Stimulated activated CD4-positive, alpha-beta T cell treated with anti-CD3 and anti-CD28 coated beads, Interleukin-15, amount 100 ng/mL, for 1 hour (primary cell): Measurements from ENCODE around the gene GNL3.
A peak's percentile ranks its signal among the peaks of the same experiment; 100 is the strongest.
"Not testable (repeated sequence)": the region's sequence is repeated elsewhere in the genome, so short reads cannot be mapped to it uniquely, and the experiment has no call there.

Experiments used
- DNase-seq, 2 donors: peaks; one replicate each; pipeline ENCODE4 v3.0.0-alpha.2; 2020; ENCODE audit warnings: low read depth in 1 of 2, low spot score in 1 of 2

The GNL3 gene

GRCh38 chr3:52685709-52686691, at the start of gene GNL3, which contains the start of gene PBRM1:
Gene GNL3, plus strand, starts transcription at chr3:52686032. Its CDS starts 61 bp downstream, at chr3:52686093.
Gene PBRM1, minus strand, starts transcription at chr3:52685913.
- DNase-seq, result peak; percentile 85 to 89

GRCh38 chr3:52636673-52637072, 49.2 kb upstream of the GNL3 start:
- DNase-seq, result no peak

DNA sequence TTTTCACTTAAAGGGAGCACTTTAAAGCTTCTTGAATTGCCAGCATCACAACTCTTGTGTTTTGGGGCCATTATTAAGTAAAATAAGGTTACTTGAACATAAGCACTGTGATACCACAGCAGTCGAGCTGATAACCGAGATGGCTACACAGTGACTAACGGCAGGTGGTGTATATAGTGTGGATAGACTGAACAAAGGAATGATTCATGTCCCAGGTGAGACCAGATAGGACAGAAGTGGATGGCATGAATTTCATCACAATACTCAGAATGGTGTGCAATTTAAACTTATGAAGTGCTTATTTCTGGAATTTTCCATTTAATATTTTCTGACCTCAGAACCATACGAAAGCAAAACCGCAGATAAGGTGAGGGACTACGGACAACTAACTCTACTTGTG, 40.3 kb upstream of the GNL3 start:
- DNase-seq, result no peak

- no peak for DNase-seq
Observed at GRCh38 chr3:52649461-52650210, 36.2 kb upstream of the GNL3 start.

DNA sequence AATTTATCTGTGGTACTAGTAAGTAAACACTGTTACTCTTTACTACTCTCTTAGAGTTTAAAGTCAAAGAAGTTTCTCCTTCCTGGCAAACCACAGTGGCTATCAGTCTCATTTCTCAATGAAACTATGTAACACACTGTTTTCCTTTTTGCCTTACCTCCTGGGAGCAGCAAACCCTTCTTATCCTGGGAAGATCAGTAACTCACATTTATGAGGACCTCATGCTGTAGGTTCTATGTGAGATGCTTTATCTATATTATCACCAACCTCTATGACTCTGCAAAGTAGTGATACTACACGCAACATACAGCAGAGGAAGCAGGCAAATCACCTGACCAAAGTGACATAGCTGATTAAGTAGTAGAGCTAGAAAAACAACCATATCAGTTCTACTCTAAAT, 35.4 kb upstream of the GNL3 start:
- no peak for DNase-seq

DNA sequence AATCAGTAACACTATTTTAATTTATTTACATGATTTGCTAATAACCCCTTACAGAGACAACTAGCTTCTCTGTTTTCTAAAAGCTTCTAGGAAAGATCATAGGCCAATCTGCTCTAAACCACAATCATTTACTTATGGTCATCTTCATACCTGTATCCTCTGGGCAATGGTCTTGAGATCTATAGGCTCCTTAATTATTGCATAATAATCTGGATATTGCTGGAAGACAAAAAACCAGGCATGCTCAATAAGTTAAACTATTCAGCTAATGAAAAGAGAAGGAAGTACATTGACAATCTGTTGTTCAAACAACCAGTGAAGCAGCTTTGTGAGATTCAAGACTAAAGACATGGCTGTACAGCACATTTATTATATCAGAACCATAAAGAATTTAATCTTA, 34.2 kb upstream of the GNL3 start:
- DNase-seq, result no peak

- DNase-seq, result no peak
Observed at GRCh38 chr3:52655895-52656294, 29.9 kb upstream of the GNL3 start.

- DNase-seq, result no peak
Observed at GRCh38 chr3:52660046-52660445, 25.8 kb upstream of the GNL3 start.

DNA sequence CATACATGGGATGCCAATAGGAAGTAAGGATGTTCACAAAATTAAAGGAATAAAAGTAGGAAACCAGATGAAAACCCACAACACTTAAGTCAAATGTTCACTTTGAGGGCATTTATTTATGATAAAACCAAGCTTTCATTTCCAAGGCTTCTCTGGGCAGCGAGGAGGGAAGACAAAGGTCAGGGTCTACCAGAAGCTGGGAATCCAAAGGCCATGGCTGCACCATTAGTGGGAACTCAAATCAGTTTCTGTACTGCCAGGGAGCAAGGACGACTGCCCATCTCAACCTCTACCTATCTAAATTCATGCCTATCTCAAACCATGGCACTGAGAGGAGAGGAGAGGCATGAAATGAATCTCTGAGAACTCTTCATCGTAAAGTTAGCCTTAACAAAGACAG, 22.7 kb upstream of the GNL3 start:
- no peak for DNase-seq

DNA sequence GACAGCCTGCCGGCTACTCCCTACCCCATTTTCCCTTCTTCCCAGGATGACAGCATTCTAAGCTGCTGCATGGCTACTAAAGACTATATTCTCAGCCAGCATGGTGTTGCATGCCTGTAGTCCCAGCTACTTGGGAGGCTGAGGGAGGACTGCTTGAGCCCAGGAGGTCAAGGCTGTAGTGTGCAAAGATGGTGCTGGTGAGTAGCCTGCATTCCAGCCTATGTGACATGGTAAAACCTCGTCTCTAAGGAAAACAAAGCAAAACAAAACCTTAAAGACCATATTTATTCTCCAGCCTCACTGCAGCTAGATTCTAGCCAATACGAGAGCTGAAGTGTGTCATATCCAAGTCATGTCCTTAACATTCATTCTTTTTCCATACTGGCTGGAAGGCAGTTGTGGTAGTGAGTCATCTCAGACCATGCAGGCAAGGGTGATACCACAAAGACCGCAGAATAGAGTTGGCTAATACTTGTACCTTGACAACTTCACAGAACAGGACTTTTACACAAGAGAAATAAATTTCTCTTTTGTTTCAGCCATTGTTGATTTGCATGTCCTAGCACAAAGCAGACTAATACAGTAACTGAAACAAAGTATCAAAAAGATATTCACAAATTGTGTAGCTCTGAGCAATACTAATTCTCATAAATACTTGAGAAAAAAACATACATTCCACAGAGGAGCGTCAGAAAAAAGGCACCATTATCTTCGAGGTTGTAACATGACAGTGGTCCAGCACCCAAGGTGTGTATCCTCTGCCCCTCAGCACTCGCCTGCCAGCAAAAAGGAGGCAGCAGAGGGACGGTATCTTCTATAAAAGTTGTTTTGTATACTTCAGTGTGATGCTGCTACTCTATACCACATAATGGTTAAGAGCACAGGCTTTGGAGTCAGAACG, 15.0 kb upstream of the GNL3 start:
- DNase-seq, result no peak

GRCh38 chr3:52671676-52672075, 14.2 kb upstream of the GNL3 start:
- no peak for DNase-seq

DNA sequence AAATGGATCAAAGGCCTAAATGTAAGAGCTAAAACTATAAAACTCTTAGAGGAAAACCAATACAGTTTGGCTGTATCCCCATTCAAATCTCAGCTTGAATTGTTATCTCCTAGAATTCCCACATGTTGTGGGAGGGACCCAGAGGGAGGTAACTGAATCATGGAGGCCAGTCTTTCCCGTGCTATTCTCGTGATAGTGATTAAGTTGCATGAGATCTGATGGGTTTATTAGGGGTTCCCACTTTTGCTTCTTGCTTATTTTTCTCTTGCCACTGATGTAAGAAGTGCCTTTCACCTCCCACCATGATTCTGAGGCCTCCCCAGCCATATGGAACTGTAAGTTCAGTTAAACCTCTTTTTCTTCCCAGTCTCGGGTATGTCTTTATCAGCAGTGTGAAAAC, 9.6 kb upstream of the GNL3 start:
- DNase-seq, result not testable (repeated sequence)

DNA sequence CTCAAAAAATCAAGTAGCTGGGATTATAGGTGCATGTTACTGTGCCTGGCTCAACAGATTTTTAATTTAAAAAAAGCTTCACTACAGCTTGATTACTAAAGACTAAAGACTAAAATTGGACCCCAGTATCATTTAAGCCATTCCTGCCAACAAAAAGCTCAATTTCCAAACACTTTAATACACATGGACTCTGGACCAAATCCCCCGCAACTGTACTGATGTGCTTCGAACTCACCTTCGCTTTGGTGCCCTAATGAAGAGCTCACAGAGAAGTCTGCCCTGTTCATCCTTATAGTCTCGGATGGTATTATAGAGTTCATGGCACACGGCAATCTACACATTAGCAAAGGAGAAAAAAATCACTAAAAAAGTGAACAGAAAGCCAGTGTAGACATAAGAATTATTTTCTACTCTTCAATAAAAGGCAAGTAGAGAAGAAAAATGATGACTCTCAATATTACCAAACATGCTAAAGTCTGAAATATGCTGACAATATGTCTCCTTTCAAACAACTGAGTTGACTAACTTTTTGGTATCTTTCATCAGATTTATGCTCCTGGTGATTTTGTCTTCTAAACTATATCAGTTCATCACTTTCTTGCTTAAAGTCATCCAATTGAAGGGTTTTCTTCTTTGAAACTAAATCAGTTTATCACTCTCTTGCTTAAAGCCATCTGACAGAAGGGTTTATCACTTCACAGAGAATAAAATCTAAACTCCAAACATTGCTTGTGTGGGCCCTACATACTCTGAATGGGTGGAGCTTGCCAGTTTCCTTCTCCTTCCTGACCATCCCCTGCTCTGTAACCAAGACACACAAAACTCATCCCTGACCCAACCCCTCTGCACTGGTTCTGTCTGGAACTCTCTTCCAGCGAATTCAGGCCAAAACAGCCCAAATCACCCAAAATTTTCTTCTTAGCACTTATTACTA, 7.3 kb upstream of the GNL3 start:
- no peak for DNase-seq

- no peak for DNase-seq
Observed at GRCh38 chr3:52679199-52679538, 6.7 kb upstream of the GNL3 start.

DNA sequence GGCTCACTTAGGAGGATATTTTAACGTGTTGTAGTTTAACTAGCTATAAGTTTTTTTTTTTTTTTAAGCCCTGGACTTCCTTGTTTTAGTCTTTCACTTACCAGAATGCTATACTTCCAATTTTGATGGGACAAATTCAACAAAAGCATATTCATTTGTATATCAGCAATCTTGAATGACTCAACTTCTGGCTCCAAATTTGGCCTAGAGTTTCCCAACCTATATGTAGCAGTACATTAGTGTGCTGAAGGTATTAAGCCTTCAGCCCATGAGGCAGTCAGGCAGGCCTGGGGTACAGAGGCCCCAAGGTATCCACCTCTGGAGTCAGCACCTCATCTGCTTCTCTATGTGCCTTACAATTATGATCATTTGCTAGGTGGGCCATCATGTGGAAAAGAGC, 6.0 kb upstream of the GNL3 start:
- no peak for DNase-seq

DNA sequence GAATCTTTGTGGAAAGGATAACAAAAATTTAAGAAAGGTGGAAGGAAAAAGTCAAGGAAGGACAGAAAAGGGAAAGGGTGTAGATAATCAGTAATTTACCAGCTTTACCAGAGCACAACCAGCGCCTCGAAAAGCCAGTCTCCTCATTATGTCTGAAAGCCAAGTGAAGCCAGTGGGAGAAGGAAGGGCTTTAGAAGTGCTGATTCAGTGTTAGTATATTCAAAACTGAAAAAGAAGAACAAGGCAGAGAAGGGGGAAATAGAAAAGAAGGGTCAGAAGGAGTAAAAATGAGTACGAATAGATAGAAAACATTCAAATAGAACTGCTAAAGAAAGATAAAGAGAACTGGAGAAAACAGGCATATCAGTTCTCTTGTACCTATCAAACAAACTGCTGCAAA, 4.2 kb upstream of the GNL3 start:
- no peak for DNase-seq

DNA sequence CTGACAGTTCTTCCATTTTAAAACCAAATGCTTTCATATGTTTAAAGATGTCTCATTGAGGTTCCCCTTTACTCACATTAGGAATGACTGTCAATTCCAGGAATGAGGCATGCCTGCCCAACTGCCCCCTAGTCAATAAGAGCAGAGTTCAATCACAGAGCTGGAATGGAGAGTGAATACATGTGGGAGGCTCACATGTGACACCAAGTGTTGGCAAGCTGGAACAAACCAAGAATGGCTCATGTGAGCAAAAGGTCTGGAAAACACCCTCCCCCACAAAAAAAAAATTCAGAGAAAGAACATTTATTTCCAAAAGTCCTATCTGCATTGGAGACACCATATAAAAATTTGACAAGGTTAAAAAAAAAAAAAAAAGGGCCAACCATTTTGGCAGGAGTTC, 3.8 kb upstream of the GNL3 start:
- no peak for DNase-seq

- DNase-seq, result no peak
Observed at GRCh38 chr3:52683611-52684010, 2.2 kb upstream of the GNL3 start.

DNA sequence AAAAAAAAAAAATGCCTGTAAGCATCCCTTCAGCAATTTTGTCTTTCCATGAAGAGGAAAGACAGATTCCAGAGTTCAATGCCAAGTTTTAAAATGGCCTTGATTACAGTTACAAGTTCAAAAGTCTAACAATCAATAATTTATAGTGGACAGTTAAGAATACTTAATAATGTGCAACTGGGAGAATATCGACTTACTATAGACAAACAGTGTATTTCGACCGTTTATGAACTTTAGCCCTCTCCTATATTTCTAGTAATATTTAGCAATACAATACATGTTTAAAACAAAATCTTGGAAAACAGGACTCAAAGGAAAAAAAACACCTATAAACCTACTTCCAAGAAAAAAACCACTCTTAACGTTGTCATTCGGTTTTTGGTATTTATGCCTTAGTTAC, 1.6 kb upstream of the GNL3 start:
- no peak for DNase-seq

DNA sequence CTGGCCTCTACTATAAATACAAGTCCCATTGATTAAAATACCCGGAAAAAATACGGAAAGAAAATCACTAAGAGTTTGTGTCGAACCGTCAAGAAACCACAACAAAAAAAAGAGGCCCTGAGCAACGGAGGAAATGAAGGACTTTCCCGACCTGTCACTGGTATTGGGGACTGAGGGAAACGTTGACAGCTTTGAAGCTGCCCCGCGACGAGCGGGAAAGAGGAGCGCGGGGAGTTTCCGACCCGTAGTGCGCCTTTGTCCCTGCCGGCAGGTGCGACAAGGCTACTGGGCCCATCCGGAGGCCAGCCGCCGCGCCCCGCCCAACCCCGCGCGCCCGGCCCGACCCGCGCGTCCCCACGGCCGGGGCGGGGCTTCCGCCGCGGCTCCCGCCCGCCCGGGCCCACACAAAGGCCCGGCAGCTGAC, 535 bp upstream of the GNL3 start:
- peak; percentile 57 to 66 for DNase-seq
